Suprapubic skin (tissue), 4 donors: Measurements from ENCODE around the gene KIAA1217.

Experiments
- CTCF ChIP-seq, 2 donors: fragments of 200-600 bp in 1 of 2; fragments of 450-650 bp in 1 of 2; sonication (generic) in 1 of 2; IDR thresholded peaks; one replicate each; pipeline ENCODE4 v1.5.1; 2016 to 2019; ENCODE audit warnings: antibody characterized with exemption in 2 of 2, mild to moderate bottlenecking in 1 of 2, moderate library complexity in 1 of 2
- EP300 ChIP-seq: sonication (generic); formaldehyde crosslinking; IDR thresholded peaks from one replicate; pipeline ENCODE4 v1.6.1; 2017; ENCODE audit warnings: antibody characterized with exemption
- POLR2A ChIP-seq, 2 donors: fragments of 450-650 bp; IDR thresholded peaks; one replicate each; pipeline ENCODE4 v1.6.1; 2017; ENCODE audit warnings: antibody characterized with exemption in 2 of 2, mild to moderate bottlenecking in 2 of 2, moderate library complexity in 2 of 2
- POLR2AphosphoS5 ChIP-seq, 3 donors: sonication (generic); formaldehyde crosslinking; IDR thresholded peaks; one replicate each; pipeline ENCODE4 v1.6.1; 2017; ENCODE audit warnings: antibody characterized with exemption in 3 of 3

DNA sequence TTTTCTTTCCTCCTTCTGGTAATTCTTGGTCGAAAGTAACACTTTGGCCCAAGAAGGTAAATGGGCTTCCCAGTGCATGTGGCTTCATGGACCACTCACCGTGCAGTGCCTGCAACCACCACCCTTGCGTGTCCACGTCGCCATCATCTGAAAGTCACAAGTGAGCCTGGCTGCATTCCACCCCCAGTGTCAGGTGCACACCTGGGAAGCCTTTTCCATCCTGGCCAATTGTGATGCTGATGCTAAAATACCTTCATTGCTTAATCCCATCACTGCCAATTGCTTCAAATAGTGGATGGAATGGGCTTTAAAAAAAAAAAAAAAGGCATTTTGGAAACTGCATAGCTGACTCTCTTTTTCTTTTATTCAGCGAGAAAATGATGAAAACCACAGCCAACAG, 285.8 kb downstream of the KIAA1217 start:
- TF ChIP-seq CTCF (IDR thresholded peaks at IDR 0.05) (no peak), POLR2AphosphoS5 (IDR thresholded peaks at IDR 0.05) (no peak), POLR2A (IDR thresholded peaks at IDR 0.05) (no peak), EP300 (no peak)
